ENCODE results near the gene EPS8.

Gene EPS8

GRCh38 chr12:15712823-15713660 lies 76.1 kb downstream of the EPS8 start:
- no peak for DNase-seq

GRCh38 chr12:15712160-15712559 lies 77.0 kb downstream of the EPS8 start:
- no peak for DNase-seq

GRCh38 chr12:15710860-15711510 lies 78.2 kb downstream of the EPS8 start:
- no peak for DNase-seq

- DNase-seq = no peak
Observed at GRCh38 chr12:15709551-15709950, 79.6 kb downstream of the EPS8 start.

GRCh38 chr12:15708396-15709076 lies 80.7 kb downstream of the EPS8 start:
- DNase-seq = no peak

GRCh38 chr12:15707516-15708199 lies 81.5 kb downstream of the EPS8 start:
- DNase-seq = no peak

- no peak for DNase-seq
Observed at GRCh38 chr12:15706010-15706676, 83.0 kb downstream of the EPS8 start.

- DNase-seq = no peak
Observed at GRCh38 chr12:15705606-15706005, 83.6 kb downstream of the EPS8 start.

GRCh38 chr12:15702276-15702675 lies 86.9 kb downstream of the EPS8 start:
- no peak for DNase-seq

- no peak for DNase-seq
Observed at GRCh38 chr12:15701631-15702156, 87.5 kb downstream of the EPS8 start.

- peak; percentile 33 for DNase-seq
Observed at GRCh38 chr12:15701206-15701605, 88.0 kb downstream of the EPS8 start.

GRCh38 chr12:15700595-15700994 lies 88.6 kb downstream of the EPS8 start:
- peak; percentile 70 for DNase-seq

- no peak for DNase-seq
Observed at GRCh38 chr12:15699886-15700285, 89.3 kb downstream of the EPS8 start.

- no peak for DNase-seq
Observed at GRCh38 chr12:15698377-15698871, 90.8 kb downstream of the EPS8 start.

GRCh38 chr12:15697201-15697600 lies 92.0 kb downstream of the EPS8 start:
- no peak for DNase-seq

GRCh38 chr12:15693228-15693911 lies 95.8 kb downstream of the EPS8 start:
- DNase-seq = no peak

GRCh38 chr12:15691388-15691787 lies 97.8 kb downstream of the EPS8 start:
- no peak for DNase-seq

GRCh38 chr12:15690320-15690719 lies 98.9 kb downstream of the EPS8 start:
- DNase-seq = no peak

- DNase-seq = no peak
Observed at GRCh38 chr12:15689751-15690191, 99.4 kb downstream of the EPS8 start.

GRCh38 chr12:15688838-15689625 lies 100.2 kb downstream of the EPS8 start:
- no peak for DNase-seq
